Endothelial cell of umbilical vein (primary cell): ENCODE data around the gene PM20D1. TPM values are rescaled to one million over a fixed set of nuclear protein-coding genes. Genes with fewer than 3 reads are reported as not detected.

Experiments used
- BruUV-seq: library from RNA; stranded (reverse); fragments of 400-500 nt; replicated peaks from 2 replicates; lab custom pipeline; 2021; lab: Mats Ljungman, UMichigan
- CTCF ChIA-PET: fragments of 300-600, 350-600 bp; sonication (Branson Sonifier 250); formaldehyde crosslinking; loops from one replicate; lab custom pipeline; 2021; ENCODE audit warnings: antibody characterized with exemption, inconsistent platforms; lab: Charles Lee
- POLR2A ChIA-PET: fragments of 300-600, 350-600 bp; sonication (Branson Sonifier 250); formaldehyde crosslinking; loops from one replicate; lab custom pipeline; 2021; ENCODE audit warnings: antibody characterized with exemption, inconsistent platforms; lab: Charles Lee
- DNase-seq: peaks from one replicate; pipeline ENCODE4 v3.0.0-alpha.2; 2011; ENCODE audit warnings: low read depth, low spot score
- FAIRE-seq: peaks from 2 replicates; lab custom pipeline; 2011; peaks lifted over from hg19 to GRCh38; lab: Jason Lieb, UNC
- H2AFZ ChIP-seq: 2 replicates; pipeline ENCODE4 v1.6.0; 2012; ENCODE audit warnings: low read depth, low read length, control low read depth, inconsistent platforms
- H3K27ac ChIP-seq: 2 replicates; pipeline ENCODE4 v1.5.1; 2011; ENCODE audit warnings: low read depth, mild to moderate bottlenecking, control low read depth, low read length, moderate library complexity; ENCODE audit not compliant: insufficient read depth
- H3K27me3 ChIP-seq, 2 experiments: 2 replicates each; pipeline versions ENCODE4 v1.6.0 to v1.6.1; 2011; ENCODE audit warnings: low read length in 2 of 2, mixed read lengths in 1 of 2; ENCODE audit not compliant: control insufficient read depth in 2 of 2, insufficient read depth in 2 of 2
- H3K36me3 ChIP-seq, 2 experiments: 2 replicates in 1 of 2; 3 replicates in 1 of 2; pipeline ENCODE4 v1.5.1; 2011; ENCODE audit warnings: low read length in 2 of 2, mild to moderate bottlenecking in 1 of 2, moderate library complexity in 1 of 2; ENCODE audit not compliant: control insufficient read depth in 2 of 2, insufficient read depth in 2 of 2; ENCODE audit errors: extremely low read depth in 1 of 2
- H3K4me1 ChIP-seq: 3 replicates; pipeline ENCODE4 v1.5.1; 2011; ENCODE audit warnings: mild to moderate bottlenecking, low read length; ENCODE audit not compliant: control insufficient read depth, insufficient read depth; ENCODE audit errors: extremely low read depth
- H3K4me2 ChIP-seq: 2 replicates; pipeline ENCODE4 v1.6.1; 2011; ENCODE audit warnings: low read length, control low read depth, mixed read lengths; ENCODE audit not compliant: insufficient read depth
- H3K4me3 ChIP-seq, 3 experiments: fragments of 200-600 bp in 1 of 3; sonication (generic), shearing (Covaris generic) in 1 of 3; replicated peaks in 1 of 3; 2 replicates each; pipeline ENCODE4 v1.5.1; 2011 to 2016; ENCODE audit warnings: control low read depth in 3 of 3, low read length in 3 of 3, mild to moderate bottlenecking in 2 of 3, inconsistent platforms in 1 of 3, low read depth in 1 of 3, moderate library complexity in 1 of 3; ENCODE audit not compliant: insufficient read depth in 1 of 3
- H3K79me2 ChIP-seq: 2 replicates; pipeline ENCODE4 v1.6.0; 2012; ENCODE audit warnings: low read length, inconsistent platforms; ENCODE audit not compliant: control insufficient read depth, insufficient read depth
- H3K9ac ChIP-seq: replicated peaks from 2 replicates; pipeline ENCODE3; 2011; ENCODE audit warnings: low read length, control low read depth; ENCODE audit not compliant: insufficient read depth; ENCODE audit errors: extremely low read depth
- H3K9me1 ChIP-seq: replicated peaks from 3 replicates; pipeline ENCODE4 v1.6.0; 2011; ENCODE audit warnings: mild to moderate bottlenecking, low read length; ENCODE audit not compliant: control insufficient read depth, insufficient read depth; ENCODE audit errors: extremely low read depth
- H3K9me3 ChIP-seq: replicated peaks from 2 replicates; pipeline ENCODE4 v1.5.1; 2012; ENCODE audit warnings: low read length, inconsistent platforms; ENCODE audit not compliant: control insufficient read depth, insufficient read depth
- H4K20me1 ChIP-seq: replicated peaks from 2 replicates; pipeline ENCODE3; 2011; ENCODE audit warnings: mild to moderate bottlenecking, low read length; ENCODE audit not compliant: control insufficient read depth, insufficient read depth; ENCODE audit errors: extremely low read depth
- EZH2 ChIP-seq: IDR thresholded peaks from 2 replicates; pipeline ENCODE4 v1.6.1; 2012; ENCODE audit warnings: borderline replicate concordance, low read depth, mild to moderate bottlenecking, moderate library complexity, low read length, inconsistent platforms; ENCODE audit not compliant: severe bottlenecking
- FOS ChIP-seq: IDR thresholded peaks from 2 replicates; pipeline ENCODE4 v1.6.1; 2011; ENCODE audit warnings: mild to moderate bottlenecking, low read length, moderate library complexity, borderline replicate concordance; ENCODE audit not compliant: insufficient read depth
- GATA2 ChIP-seq: IDR thresholded peaks from 2 replicates; pipeline ENCODE4 v1.7.0; 2011; ENCODE audit warnings: low read depth, mild to moderate bottlenecking, moderate library complexity, mixed read lengths, low read length; ENCODE audit not compliant: insufficient read length, insufficient read depth
- JUN ChIP-seq: IDR thresholded peaks from 2 replicates; pipeline ENCODE4 v1.6.1; 2011; ENCODE audit warnings: borderline replicate concordance, low read depth; ENCODE audit not compliant: insufficient read length, insufficient read depth
- MAX ChIP-seq: IDR thresholded peaks from 2 replicates; pipeline ENCODE4 v1.6.1; 2011; ENCODE audit not compliant: insufficient read depth, insufficient read length
- MYC ChIP-seq: IDR thresholded peaks from one replicate; pipeline ENCODE4 v1.6.1; 2011; ENCODE audit warnings: mild to moderate bottlenecking, low read depth, low read length
- POLR2A ChIP-seq: IDR thresholded peaks from 2 replicates; pipeline ENCODE4 v1.6.1; 2012; ENCODE audit warnings: low read depth, mild to moderate bottlenecking, control low read depth, low read length
- POLR2AphosphoS5 ChIP-seq: IDR thresholded peaks from 2 replicates; pipeline ENCODE4 v1.6.1; 2012; ENCODE audit warnings: low read depth, mild to moderate bottlenecking, control low read depth, low read length, moderate library complexity; ENCODE audit not compliant: insufficient read depth
- dilution Hi-C: fragments of 300-500 bp; cut with MboI; formaldehyde crosslinking; loops from one replicate; pipeline ENCODE4 v1.15.0; 2019; ENCODE audit warnings: low sequenced_read_pairs; ENCODE audit not compliant: extremely low pct_ligation_motif_present
- intact Hi-C: fragments of 100-400 bp; cut with micrococcal nuclease; formaldehyde crosslinking; loops from one replicate; pipeline ENCODE4 v1.10.0; 2022
- polyA plus RNA-seq, 4 experiments: library from polyadenylated mRNA; depleted of rRNA in 3 of 4; stranded (reverse) in 3 of 4; unstranded in 1 of 4; fragments of >200 nt; gene quantifications; 2 replicates each; pipeline versions ENCODE4 v1.2.1 to v1.2.3, GENCODE V29; 2011 to 2012; ENCODE audit warnings: missing spikeins in 1 of 4
- total RNA-seq: library from RNA; stranded (reverse); gene quantifications from 2 replicates; pipeline ENCODE4 v1.2.3, GENCODE V29; 2021
- TF ChIP-seq, protein P1 (sequence below), 2 donors: IDR thresholded peaks; 1 replicate in 1 of 2; 2 replicates in 1 of 2; pipeline ENCODE4 v1.5.1; 2011; ENCODE audit warnings: low read length in 2 of 2, mild to moderate bottlenecking in 2 of 2, moderate library complexity in 2 of 2, control low read depth in 1 of 2, inconsistent platforms in 1 of 2, low read depth in 1 of 2; ENCODE audit not compliant: insufficient read depth in 1 of 2; ENCODE audit errors: extremely low read depth in 1 of 2

PM20D1 gene
- total and polyA plus RNA-seq, 2 donors (not counting 3 experiments of a cell fraction or from before 2014, with no cell fraction given), result 0.11 TPM; not detected in 1

DNA sequence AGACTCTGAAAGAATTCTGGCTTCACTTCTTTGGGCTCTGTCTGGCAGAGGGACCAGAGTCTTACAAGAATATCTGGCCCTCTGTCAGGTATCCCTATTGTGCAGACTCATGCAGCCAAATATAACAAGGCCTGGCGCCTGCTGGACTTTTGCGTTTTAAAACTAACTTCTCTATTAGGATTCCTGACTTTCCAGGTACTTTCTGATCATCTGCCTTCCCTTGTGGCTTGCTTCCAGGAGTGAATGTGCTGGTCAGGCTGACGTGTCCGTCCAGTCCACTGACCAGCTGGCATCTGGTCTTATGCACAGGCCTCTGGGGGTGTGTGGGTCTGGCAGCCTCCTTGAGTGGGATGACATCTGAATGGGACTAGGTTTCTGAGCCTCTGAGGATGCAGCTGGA lies 66.0 kb downstream of the PM20D1 start:
- no peaks in the 10 kb centered on the region for H3K9me1 ChIP-seq
- H3K4me2 ChIP-seq, result no peak overlapping the region
- H4K20me1 ChIP-seq, result no peaks in the 10 kb centered on the region
- POLR2A ChIA-PET, result no interaction called here
- DNase-seq, result no peak
- intact Hi-C loops (no loop called here), dilution Hi-C loops (no loop called here)
- FAIRE-seq, result no peak
- TF ChIP-seq JUN (no peak), EZH2 (no peak), MAX (no peak), POLR2AphosphoS5 (no peak), FOS (no peak), GATA2 (no peak), MYC (no peak), POLR2A (no peak)
- TF ChIP-seq, protein P1, sequence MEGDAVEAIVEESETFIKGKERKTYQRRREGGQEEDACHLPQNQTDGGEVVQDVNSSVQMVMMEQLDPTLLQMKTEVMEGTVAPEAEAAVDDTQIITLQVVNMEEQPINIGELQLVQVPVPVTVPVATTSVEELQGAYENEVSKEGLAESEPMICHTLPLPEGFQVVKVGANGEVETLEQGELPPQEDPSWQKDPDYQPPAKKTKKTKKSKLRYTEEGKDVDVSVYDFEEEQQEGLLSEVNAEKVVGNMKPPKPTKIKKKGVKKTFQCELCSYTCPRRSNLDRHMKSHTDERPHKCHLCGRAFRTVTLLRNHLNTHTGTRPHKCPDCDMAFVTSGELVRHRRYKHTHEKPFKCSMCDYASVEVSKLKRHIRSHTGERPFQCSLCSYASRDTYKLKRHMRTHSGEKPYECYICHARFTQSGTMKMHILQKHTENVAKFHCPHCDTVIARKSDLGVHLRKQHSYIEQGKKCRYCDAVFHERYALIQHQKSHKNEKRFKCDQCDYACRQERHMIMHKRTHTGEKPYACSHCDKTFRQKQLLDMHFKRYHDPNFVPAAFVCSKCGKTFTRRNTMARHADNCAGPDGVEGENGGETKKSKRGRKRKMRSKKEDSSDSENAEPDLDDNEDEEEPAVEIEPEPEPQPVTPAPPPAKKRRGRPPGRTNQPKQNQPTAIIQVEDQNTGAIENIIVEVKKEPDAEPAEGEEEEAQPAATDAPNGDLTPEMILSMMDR (IDR thresholded peaks at IDR 0.05; ENCODE audit: extremely low read depth in 1 of 2, insufficient read depth in 1 of 2, low read depth in 1 of 2, low read length in 2 of 2), result no peak
- no peak overlapping the region for H3K9ac ChIP-seq
- no peak overlapping the region for H3K4me3 ChIP-seq
- H3K9me3 ChIP-seq, result no peaks in the 10 kb centered on the region
- no peaks in the 10 kb centered on the region for H3K79me2 ChIP-seq
- no peak overlapping the region for H3K27ac ChIP-seq
- no TSS peak for BruUV-seq
- H3K27me3 ChIP-seq, result no peaks in the 10 kb centered on the region
- no peaks in the 10 kb centered on the region for H3K4me1 ChIP-seq
- H3K36me3 ChIP-seq, result no peaks in the 10 kb centered on the region
- no peak overlapping the region for H2AFZ ChIP-seq
- CTCF ChIA-PET, result no interaction called here
